H9 (cell line): ENCODE measurements around the gene GPR153. TPM values are rescaled to one million over a fixed set of nuclear protein-coding genes. Genes with fewer than 3 reads are reported as not detected.

Experiments
- DNase-seq: peaks from one replicate; pipeline ENCODE4 v3.0.0-alpha.2; 2017
- H2AFZ ChIP-seq: one replicate; pipeline ENCODE4 v1.6.1; 2013; ENCODE audit warnings: mild to moderate bottlenecking, low read length, control low read depth, moderate library complexity
- H2AK5ac ChIP-seq: 2 replicates; pipeline ENCODE4 v1.6.1; 2013; ENCODE audit warnings: low read length, control low read depth, mixed read lengths; ENCODE audit not compliant: insufficient read length
- H2BK120ac ChIP-seq: one replicate; pipeline ENCODE4 v1.6.1; 2013; ENCODE audit warnings: low read depth, mild to moderate bottlenecking, low read length, control low read depth, inconsistent platforms; ENCODE audit not compliant: poor library complexity, severe bottlenecking
- H2BK12ac ChIP-seq: 2 replicates; pipeline ENCODE4 v1.6.1; 2013; ENCODE audit warnings: low read length, control low read depth, mixed read lengths, low read depth; ENCODE audit not compliant: insufficient read length
- H2BK15ac ChIP-seq: 2 replicates; pipeline ENCODE4 v1.6.1; 2013; ENCODE audit warnings: low read depth, low read length, control low read depth
- H2BK20ac ChIP-seq: one replicate; pipeline ENCODE4 v1.6.1; 2013; ENCODE audit warnings: low read depth, mild to moderate bottlenecking, low read length, control low read depth, inconsistent platforms; ENCODE audit not compliant: poor library complexity, severe bottlenecking
- H2BK5ac ChIP-seq: 2 replicates; pipeline ENCODE4 v1.6.1; 2013; ENCODE audit warnings: low read length, control low read depth, mixed read lengths; ENCODE audit not compliant: insufficient read length
- H3K14ac ChIP-seq: 2 replicates; pipeline ENCODE4 v1.6.1; 2013; ENCODE audit warnings: low read length, control low read depth; ENCODE audit not compliant: insufficient read depth
- H3K18ac ChIP-seq: 2 replicates; pipeline ENCODE4 v1.6.1; 2013; ENCODE audit warnings: low read depth, mild to moderate bottlenecking, mixed read lengths, low read length, control low read depth; ENCODE audit not compliant: insufficient read length
- H3K23ac ChIP-seq: 2 replicates; pipeline ENCODE4 v1.6.1; 2013; ENCODE audit warnings: low read length, control low read depth, mixed read lengths, low read depth; ENCODE audit not compliant: insufficient read length
- H3K23me2 ChIP-seq: 2 replicates; pipeline ENCODE4 v1.6.1; 2013; ENCODE audit warnings: low read depth, mild to moderate bottlenecking, mixed read lengths, low read length, control low read depth; ENCODE audit not compliant: insufficient read length, poor library complexity, severe bottlenecking
- H3K27ac ChIP-seq: 2 replicates; pipeline ENCODE4 v1.5.1; 2013; ENCODE audit warnings: low read length, control low read depth, mixed read lengths, low read depth; ENCODE audit not compliant: insufficient read length
- H3K27me3 ChIP-seq: 2 replicates; pipeline ENCODE4 v1.6.1; 2013; ENCODE audit warnings: low read length, control low read depth, inconsistent platforms; ENCODE audit not compliant: insufficient read depth
- H3K4ac ChIP-seq: 2 replicates; pipeline ENCODE4 v1.6.1; 2013; ENCODE audit warnings: low read depth, mild to moderate bottlenecking, control low read depth, inconsistent platforms, low read length, moderate library complexity
- H3K4me1 ChIP-seq: 2 replicates; pipeline ENCODE4 v1.6.1; 2013; ENCODE audit warnings: low read length, control low read depth, inconsistent platforms; ENCODE audit not compliant: insufficient read depth
- H3K4me2 ChIP-seq: 2 replicates; pipeline ENCODE4 v1.6.1; 2013; ENCODE audit warnings: low read length, control low read depth, mixed read lengths; ENCODE audit not compliant: insufficient read length, insufficient read depth
- H3K56ac ChIP-seq: 2 replicates; pipeline ENCODE4 v1.6.1; 2013; ENCODE audit warnings: low read depth, mild to moderate bottlenecking, mixed read lengths, low read length, control low read depth; ENCODE audit not compliant: insufficient read length
- H3K79me1 ChIP-seq: 2 replicates; pipeline ENCODE4 v1.6.1; 2013; ENCODE audit warnings: low read depth, mild to moderate bottlenecking, moderate library complexity, low read length, control low read depth, inconsistent platforms; ENCODE audit not compliant: insufficient read depth, poor library complexity, severe bottlenecking
- H3K79me2 ChIP-seq: 2 replicates; pipeline ENCODE4 v1.6.1; 2013; ENCODE audit warnings: low read length, control low read depth, inconsistent platforms; ENCODE audit not compliant: insufficient read depth
- H3K9ac ChIP-seq: 2 replicates; pipeline ENCODE4 v1.6.1; 2013; ENCODE audit warnings: low read length, control low read depth, mixed read lengths; ENCODE audit not compliant: insufficient read length; ENCODE audit errors: extremely low read depth
- H3K9me3 ChIP-seq: one replicate; pipeline ENCODE4 v1.6.1; 2013; ENCODE audit warnings: low read depth, low read length, inconsistent platforms; ENCODE audit not compliant: control insufficient read depth
- H3T11ph ChIP-seq: one replicate; pipeline ENCODE4 v1.6.1; 2013; ENCODE audit warnings: mild to moderate bottlenecking, low read length, control low read depth, inconsistent platforms
- H4K20me1 ChIP-seq: one replicate; pipeline ENCODE4 v1.6.1; 2013; ENCODE audit not compliant: control insufficient read depth, insufficient read length, insufficient read depth
- H4K5ac ChIP-seq: 2 replicates; pipeline ENCODE4 v1.6.1; 2013; ENCODE audit warnings: low read depth, mild to moderate bottlenecking, mixed read lengths, low read length, control low read depth; ENCODE audit not compliant: insufficient read length
- H4K8ac ChIP-seq: replicated peaks from 2 replicates; pipeline ENCODE4 v1.6.1; 2013; ENCODE audit warnings: low read length, control low read depth, mixed read lengths, low read depth; ENCODE audit not compliant: insufficient read length
- H4K91ac ChIP-seq: 2 replicates; pipeline ENCODE4 v1.6.1; 2013; ENCODE audit warnings: low read depth, mild to moderate bottlenecking, moderate library complexity, mixed read lengths, low read length, control low read depth; ENCODE audit not compliant: insufficient read length
- H3K27ac Mint-ChIP-seq, 3 experiments: 2 replicates in 2 of 3; 3 replicates in 1 of 3; pipeline ENCODE4 v1.8.0; 2020 to 2021; ENCODE audit warnings: mixed read lengths in 3 of 3, mild to moderate bottlenecking in 1 of 3, moderate library complexity in 1 of 3
- H3K27me3 Mint-ChIP-seq: 2 replicates; pipeline ENCODE4 v1.8.0; 2021; ENCODE audit warnings: low read depth, mild to moderate bottlenecking, moderate library complexity, mixed read lengths
- H3K36me3 Mint-ChIP-seq, 3 experiments: 2 replicates in 2 of 3; 3 replicates in 1 of 3; pipeline ENCODE4 v1.8.0; 2020 to 2021; ENCODE audit warnings: low read depth in 3 of 3, mixed read lengths in 3 of 3; ENCODE audit not compliant: insufficient read depth in 1 of 3
- H3K4me1 Mint-ChIP-seq, 2 experiments: 2 replicates each; pipeline ENCODE4 v1.8.0; 2020; ENCODE audit warnings: mixed read lengths in 2 of 2
- H3K4me3 Mint-ChIP-seq, 2 experiments: 2 replicates in 1 of 2; 3 replicates in 1 of 2; pipeline ENCODE4 v1.8.0; 2020 to 2021; ENCODE audit warnings: mild to moderate bottlenecking in 2 of 2, mixed read lengths in 2 of 2, moderate library complexity in 1 of 2
- H3K9me3 Mint-ChIP-seq, 2 experiments: 2 replicates in 1 of 2; 3 replicates in 1 of 2; pipeline ENCODE4 v1.8.0; 2020; ENCODE audit warnings: mild to moderate bottlenecking in 2 of 2, mixed read lengths in 2 of 2, moderate library complexity in 1 of 2
- WGBS: extraction: QIAGEN DNeasy Blood & Tissue Kit; methylation state at CpG from one replicate; pipeline ENCODE4 v1.1.7; 2013; ENCODE audit warnings: missing lambda C conversion rate, low lambda C conversion rate, mixed read lengths; ENCODE audit not compliant: insufficient read length; ENCODE audit errors: extremely low coverage; 5-methylcytosine and 5-hydroxymethylcytosine counted together
- total RNA-seq: library from RNA; stranded (reverse); gene quantifications from 2 replicates; pipeline ENCODE4 v1.2.1, GENCODE V29; 2021
- TF ChIP-seq, protein P1 (sequence below): fragments of 200-600 bp; sonication (generic); conservative IDR thresholded peaks from 3 replicates; pipeline ENCODE4 v1.8.0; 2021; ENCODE audit warnings: antibody characterized with exemption, mild to moderate bottlenecking

Gene GPR153
- total RNA-seq, 1 experiment from 2014 or later = 8.9 TPM

DNA sequence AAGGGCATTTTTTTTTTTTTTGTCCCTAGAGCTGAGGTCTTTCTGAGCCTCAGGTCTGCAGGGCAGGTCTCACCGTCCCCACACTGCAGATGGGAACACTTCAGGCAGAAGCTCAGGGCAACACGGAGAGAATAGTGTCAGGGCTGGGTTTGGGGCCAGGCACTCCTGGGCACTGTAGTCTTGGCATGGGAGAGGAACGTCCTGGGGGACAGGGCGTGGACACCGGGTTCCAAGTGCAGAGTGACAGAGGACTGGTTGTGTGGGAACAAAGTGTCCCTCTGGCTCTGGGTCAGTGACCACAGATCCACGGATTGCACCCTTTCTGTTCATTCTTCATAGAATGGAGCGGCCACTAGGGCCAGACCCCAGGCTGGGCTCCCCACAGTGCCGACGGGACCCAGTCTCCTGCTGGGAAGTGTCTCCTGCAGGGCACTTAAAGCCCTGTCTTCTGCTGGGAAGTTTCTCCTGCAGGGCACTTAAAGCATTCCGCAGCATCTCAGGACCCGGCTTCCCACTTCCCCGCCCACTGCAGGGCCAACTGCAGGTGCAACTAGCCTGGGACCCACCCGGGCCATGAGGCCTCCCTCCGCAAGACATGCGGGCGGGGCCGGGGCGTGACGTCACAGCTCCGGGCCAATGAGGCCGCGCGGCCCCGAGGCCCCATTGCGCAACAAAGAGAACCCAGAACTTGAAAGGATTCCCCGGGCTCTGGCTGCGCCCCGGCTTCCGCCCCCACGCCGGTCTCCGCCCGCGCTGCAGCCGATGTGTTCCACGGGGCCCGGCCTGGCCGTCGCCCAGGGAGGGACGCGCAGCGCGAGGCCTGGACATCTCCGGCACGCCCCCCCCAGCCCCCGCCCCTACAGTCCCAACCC is 1.2 kb downstream of the GPR153 start:
- Histone ChIP-seq H2BK12ac (no peak overlapping the region), H3K27ac (no peak overlapping the region), H3K23me2 (peaks cover 4% of the 10 kb centered on the region), H3K79me1 (no peaks in the 10 kb centered on the region), H3K4me1 (no peaks in the 10 kb centered on the region), H3K14ac (no peak overlapping the region), H2BK15ac (no peak overlapping the region), H3K79me2 (no peaks in the 10 kb centered on the region), H4K91ac (no peak overlapping the region), H3K56ac (no peak overlapping the region), H4K8ac (no peak overlapping the region), H3K9me3 (no peaks in the 10 kb centered on the region), H3K18ac (no peak overlapping the region), H2BK120ac (no peak overlapping the region), H3K4ac (no peak overlapping the region), H4K5ac (no peak overlapping the region), H2BK20ac (no peak overlapping the region), H3K27me3 (peaks cover 7% of the 10 kb centered on the region; the same call in 1 of the 2 replicates), H4K20me1 (no peaks in the 10 kb centered on the region), H3K23ac (no peak overlapping the region), H2AK5ac (no peak overlapping the region), H2AFZ (no peak overlapping the region), H3K9ac (no peak overlapping the region), H3T11ph (no peak overlapping the region), H3K4me2 (peak overlapping the region; percentile 31), H2BK5ac (no peak overlapping the region)
- H3K4me1 Mint-ChIP-seq = peaks cover 4 to 11% of the 10 kb centered on the region in 2 experiments; a peak in 3 of 4 replicates
- WGBS = no CpG with 5 or more reads among the region's 46 CpGs
- TF ChIP-seq, protein P1, sequence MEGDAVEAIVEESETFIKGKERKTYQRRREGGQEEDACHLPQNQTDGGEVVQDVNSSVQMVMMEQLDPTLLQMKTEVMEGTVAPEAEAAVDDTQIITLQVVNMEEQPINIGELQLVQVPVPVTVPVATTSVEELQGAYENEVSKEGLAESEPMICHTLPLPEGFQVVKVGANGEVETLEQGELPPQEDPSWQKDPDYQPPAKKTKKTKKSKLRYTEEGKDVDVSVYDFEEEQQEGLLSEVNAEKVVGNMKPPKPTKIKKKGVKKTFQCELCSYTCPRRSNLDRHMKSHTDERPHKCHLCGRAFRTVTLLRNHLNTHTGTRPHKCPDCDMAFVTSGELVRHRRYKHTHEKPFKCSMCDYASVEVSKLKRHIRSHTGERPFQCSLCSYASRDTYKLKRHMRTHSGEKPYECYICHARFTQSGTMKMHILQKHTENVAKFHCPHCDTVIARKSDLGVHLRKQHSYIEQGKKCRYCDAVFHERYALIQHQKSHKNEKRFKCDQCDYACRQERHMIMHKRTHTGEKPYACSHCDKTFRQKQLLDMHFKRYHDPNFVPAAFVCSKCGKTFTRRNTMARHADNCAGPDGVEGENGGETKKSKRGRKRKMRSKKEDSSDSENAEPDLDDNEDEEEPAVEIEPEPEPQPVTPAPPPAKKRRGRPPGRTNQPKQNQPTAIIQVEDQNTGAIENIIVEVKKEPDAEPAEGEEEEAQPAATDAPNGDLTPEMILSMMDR = 0 out of 3 replicates have a peak, but pooled peaks have one; percentile 10
- H3K27me3 Mint-ChIP-seq = peaks cover 44% of the 10 kb centered on the region
- peak; percentile 87 for DNase-seq
- H3K4me3 Mint-ChIP-seq = peak overlapping the region; percentile 48 to 76
- peaks cover 0 to 4% (median 0%) of the 10 kb centered on the region in 3 experiments; a peak in 3 of 7 replicates for H3K36me3 Mint-ChIP-seq
- H3K27ac Mint-ChIP-seq = no peak overlapping the region
- H3K9me3 Mint-ChIP-seq = no peaks in the 10 kb centered on the region
